HG03378 (cell line): ENCODE measurements around the gene SYNDIG1.

ENCODE experiments used
- ATAC-seq: cut with Tn5 transposase; IDR thresholded peaks from one replicate; pipeline ENCODE4 v1.9.1; 2021; ENCODE audit warnings: mild to moderate bottlenecking, moderate library complexity; ENCODE audit not compliant: unreplicated experiment

The SYNDIG1 gene

GRCh38 chr20:24470746-24471582 lies 1.5 kb downstream of the SYNDIG1 start:
- ATAC-seq = no peak

GRCh38 chr20:24472426-24472825 lies 3.0 kb downstream of the SYNDIG1 start:
- no peak for ATAC-seq

DNA sequence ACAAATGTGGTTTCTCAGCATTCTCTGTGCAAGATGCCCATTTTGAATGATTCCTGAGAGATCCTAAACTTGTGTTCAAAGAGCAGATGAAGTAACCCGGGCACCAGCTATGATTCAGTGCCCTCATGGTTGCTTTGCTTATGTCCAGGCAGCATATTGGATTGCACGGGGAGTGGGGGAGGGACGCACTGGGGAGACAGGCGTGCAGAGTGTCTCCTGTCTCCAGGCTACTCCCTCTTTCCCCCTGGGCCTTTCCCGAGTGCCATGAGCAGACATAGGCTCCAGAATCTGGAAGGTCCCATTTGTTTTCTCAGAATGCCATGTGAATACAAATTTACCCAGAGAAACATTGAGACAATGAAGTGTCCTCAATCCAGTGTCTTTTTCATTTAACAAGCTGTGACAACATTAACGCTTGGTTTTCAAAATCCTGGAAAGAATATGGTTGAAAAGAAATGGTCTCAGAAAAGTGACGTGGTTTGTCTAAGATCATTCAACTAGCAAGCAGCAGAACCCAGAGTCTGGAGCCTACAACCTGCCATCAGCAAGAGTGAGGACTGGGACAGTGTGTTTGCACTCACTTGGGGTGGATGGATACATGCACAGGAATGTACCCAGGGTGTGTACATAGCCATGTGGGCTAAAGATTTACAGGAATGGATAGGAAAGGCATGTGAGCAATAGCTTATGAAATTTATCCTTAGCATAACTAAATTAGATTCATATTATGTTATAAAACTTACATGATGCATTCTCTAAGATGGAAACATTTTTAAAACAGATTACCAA lies 4.2 kb downstream of the SYNDIG1 start:
- no peak for ATAC-seq

GRCh38 chr20:24477831-24478547 lies 8.6 kb downstream of the SYNDIG1 start:
- ATAC-seq = no peak

GRCh38 chr20:24478584-24478983 lies 9.2 kb downstream of the SYNDIG1 start:
- ATAC-seq = no peak

DNA sequence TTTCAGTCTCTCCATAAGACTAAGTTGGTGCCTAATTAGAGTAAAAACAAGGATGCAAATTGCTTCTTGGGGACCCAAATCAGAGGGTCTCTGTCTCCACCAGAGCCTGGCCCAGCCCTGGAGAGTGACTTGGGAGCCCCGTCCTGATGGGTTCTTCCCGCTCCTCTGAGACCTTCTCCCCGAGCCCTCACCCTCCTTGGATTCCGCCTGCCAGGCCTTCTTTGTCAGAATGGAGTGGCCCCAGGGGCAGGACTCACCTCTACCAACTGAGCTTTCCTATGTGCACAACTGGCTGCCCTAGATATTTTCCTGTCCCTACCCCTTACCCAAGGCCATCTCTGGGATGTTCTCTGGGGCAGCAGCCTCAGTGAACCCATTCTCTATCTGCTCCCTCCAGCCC lies 9.7 kb downstream of the SYNDIG1 start:
- no peak for ATAC-seq

DNA sequence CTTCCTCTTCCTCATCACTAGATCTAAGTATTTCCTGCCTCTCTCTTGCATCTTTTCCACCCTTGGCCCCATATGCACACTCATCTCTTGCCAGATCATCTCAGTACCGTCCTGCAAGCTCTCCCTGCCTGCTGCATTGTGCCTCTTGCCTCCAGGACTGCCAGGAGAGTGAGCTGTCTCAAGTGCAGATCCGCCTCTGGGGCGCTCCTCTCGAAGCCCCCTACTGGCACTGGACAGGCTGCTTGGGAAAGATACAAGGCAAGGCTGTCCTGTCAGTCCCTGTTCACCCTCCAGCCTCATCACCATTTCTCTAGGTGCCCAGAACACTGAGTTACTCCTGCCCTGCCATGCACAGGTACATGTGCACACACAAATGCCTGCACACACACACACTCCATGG lies 10.2 kb downstream of the SYNDIG1 start:
- ATAC-seq = no peak

DNA sequence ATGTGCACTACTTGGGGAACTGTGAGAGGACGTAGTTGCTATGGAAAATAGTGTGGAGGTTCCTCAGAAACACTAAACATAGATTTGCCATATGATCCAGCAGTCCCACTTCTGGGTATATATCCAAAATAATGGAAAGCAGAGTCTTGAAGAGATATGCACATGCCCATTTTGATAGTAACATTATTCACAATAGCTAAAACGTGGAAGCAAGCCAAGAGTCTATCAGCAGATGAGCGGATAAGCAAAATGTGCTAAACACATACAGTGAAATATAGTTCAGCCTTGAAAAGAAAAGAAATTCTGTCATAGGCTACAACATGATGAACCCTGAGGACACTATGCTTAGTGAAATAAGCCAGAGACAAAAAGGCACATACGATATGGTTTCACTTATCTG lies 11.1 kb downstream of the SYNDIG1 start:
- no peak for ATAC-seq

- ATAC-seq = no peak
Observed at GRCh38 chr20:24481173-24481572, 11.7 kb downstream of the SYNDIG1 start.

GRCh38 chr20:24483435-24484080 lies 14.1 kb downstream of the SYNDIG1 start:
- no peak for ATAC-seq

DNA sequence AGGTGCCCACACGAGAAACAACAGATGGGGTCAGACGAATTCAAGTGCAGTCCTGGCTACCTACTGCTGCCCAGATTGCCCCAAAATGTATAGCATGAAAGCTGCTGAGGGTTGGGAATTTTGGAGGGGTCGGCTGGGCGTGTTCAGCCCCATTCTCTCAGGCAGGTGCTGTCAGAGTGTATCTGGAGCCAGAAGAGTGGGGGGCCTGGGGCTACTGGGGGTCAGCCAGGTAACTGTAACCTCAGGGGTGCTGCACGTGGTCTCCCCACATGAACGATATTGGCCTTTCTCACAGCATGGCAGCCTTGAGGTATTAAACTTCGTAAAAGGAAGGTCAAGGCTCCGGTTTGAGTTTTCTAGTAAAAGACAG lies 14.6 kb downstream of the SYNDIG1 start:
- no peak for ATAC-seq

DNA sequence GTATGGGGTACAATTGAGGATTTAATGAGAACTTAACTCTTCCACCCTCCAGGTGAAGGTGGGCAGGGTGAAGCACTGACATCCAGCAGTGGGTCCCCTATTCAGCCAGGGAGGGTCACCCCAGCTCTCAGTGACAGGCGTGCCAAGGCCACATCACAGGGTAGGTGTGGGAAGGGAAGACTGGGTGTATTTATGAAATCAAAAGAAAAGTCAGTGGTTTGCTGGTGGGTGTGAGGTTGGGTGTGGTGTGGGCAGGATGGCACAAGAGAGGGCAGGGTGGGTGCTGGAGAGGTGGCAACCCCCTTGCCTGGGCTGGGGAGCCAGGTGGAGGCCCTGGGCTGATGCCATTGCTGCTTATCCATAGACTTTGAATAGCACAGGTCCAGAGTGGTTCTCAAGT lies 16.6 kb downstream of the SYNDIG1 start:
- no peak for ATAC-seq

DNA sequence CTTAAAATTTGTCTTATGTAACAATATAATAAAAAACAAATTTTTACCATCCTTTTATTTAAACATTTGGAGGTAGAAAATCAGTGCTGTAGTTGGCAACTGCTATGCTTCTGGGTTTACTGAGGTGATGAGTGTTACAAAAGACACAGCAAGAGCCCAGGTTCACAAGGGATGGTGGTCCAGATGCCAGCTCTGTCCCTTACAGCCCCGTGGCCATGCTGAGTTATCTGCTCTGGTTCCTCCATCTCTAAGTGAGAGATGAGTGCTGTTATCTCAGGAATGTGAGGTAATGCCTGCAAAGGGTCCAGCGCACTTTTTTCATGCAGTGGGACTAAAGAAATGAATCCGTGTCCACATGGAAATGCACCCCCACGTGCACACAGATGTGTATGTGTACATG lies 17.8 kb downstream of the SYNDIG1 start:
- ATAC-seq = no peak

GRCh38 chr20:24487648-24488047 lies 18.2 kb downstream of the SYNDIG1 start:
- ATAC-seq = no peak

DNA sequence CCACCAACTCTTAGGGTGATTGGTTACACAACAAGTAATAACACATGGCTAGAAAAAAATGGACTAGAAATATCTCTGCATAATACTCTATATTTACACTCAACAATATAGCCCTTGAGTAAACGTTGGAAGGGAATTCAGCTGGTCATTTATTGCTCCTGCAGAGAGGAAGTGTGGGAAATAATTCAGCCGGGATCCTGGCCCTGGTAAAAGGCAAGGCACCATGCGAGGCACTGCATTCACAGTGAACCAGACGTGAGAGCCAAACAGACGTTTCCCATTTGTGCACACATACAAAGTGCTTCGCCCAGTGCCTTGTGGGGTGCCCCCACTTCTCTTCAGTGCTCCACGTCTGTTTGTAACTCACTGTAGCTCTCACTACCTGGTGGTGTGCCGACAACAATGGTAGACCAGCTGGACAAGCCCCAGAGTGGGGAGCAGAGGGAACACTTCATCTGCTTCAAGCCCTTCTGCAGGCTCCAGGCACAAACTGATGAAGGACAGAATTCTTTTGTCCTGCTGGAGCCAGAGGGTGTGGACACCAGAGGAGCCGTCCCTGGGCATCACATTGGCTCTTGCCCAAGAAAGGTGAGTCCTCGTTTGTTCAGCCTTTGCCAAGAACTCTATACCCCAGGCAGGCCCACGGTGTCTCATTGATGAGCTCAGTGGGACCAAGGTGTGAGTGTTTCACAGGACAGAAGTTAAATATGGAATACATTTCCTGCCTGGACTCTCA lies 18.8 kb downstream of the SYNDIG1 start:
- ATAC-seq = no peak

- ATAC-seq = no peak
Observed at GRCh38 chr20:24488800-24489175, 19.4 kb downstream of the SYNDIG1 start.

GRCh38 chr20:24489193-24489592 lies 19.8 kb downstream of the SYNDIG1 start:
- ATAC-seq = no peak

DNA sequence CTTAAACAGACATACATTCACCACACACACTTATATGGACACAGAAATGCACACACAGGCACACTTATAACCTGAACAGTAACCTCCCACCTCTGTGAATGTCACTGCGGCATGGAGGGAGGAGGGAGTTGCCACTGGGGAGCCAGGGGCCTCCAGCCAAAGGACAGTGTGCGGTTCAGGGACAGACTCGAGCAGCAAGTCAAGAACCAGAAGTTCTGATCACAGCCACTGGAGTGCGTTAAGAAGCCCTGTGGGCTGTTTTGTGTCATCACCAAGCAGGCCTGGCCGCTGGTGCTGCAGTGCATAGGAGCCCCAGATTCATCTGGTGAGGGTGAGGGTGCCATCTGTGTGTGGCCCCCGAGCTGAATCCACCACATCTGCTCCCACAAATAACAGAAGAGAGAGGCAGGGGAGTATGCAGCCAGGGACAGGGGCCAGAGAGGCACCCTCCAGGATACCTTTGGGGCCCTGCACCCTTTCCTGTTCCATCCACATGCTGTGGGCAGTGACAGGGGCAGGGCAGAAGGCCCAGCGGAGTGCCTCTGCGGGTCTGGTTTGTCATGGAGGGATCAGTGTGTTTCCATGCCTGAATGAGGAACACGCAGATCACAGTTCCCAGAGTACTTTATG lies 20.3 kb downstream of the SYNDIG1 start:
- ATAC-seq = no peak

- no peak for ATAC-seq
Observed at GRCh38 chr20:24490598-24490997, 21.2 kb downstream of the SYNDIG1 start.
